ENCODE data around the gene EDARADD. TPM values are rescaled to one million over a fixed set of nuclear protein-coding genes. Genes with fewer than 3 reads are reported as not detected.

Gene EDARADD
- total RNA-seq, 1 experiment from 2014 or later, result 0.65 TPM

DNA sequence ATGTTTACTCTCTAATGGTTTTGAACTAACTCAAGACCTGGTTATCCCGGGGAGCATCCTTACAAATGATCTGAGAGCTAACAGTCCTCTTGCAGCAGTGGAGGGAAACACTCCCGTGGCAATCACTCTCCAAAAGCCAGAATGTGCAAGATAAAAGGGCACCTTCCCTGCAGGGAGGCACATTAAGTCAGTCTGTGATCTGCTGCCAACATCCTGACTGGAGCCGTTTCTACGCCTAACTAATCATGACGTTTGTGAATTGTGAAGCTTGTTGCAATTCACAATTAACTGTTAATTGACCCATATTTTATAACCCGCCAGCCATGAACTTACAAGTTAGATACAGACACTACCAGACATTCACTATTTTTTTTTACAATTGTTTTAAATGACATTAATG, 77.6 kb downstream of the EDARADD start:
- no TSS peak for BruUV-seq (replicated peaks)
- TF ChIP-seq, protein P1, sequence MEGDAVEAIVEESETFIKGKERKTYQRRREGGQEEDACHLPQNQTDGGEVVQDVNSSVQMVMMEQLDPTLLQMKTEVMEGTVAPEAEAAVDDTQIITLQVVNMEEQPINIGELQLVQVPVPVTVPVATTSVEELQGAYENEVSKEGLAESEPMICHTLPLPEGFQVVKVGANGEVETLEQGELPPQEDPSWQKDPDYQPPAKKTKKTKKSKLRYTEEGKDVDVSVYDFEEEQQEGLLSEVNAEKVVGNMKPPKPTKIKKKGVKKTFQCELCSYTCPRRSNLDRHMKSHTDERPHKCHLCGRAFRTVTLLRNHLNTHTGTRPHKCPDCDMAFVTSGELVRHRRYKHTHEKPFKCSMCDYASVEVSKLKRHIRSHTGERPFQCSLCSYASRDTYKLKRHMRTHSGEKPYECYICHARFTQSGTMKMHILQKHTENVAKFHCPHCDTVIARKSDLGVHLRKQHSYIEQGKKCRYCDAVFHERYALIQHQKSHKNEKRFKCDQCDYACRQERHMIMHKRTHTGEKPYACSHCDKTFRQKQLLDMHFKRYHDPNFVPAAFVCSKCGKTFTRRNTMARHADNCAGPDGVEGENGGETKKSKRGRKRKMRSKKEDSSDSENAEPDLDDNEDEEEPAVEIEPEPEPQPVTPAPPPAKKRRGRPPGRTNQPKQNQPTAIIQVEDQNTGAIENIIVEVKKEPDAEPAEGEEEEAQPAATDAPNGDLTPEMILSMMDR (IDR thresholded peaks at IDR 0.05; ENCODE audit: unreplicated experiment), result no peak
- DNase-seq (ENCODE audit: unreplicated experiment), result no peak
- Mint-ChIP-seq H3K4me1 (ENCODE audit: insufficient read depth, unreplicated experiment) (peaks cover under 1% of the 10 kb centered on the region), H3K27ac (ENCODE audit: low read depth, unreplicated experiment) (no peak overlapping the region), H3K36me3 (ENCODE audit: insufficient read depth, unreplicated experiment) (no peaks in the 10 kb centered on the region), H3K9me3 (ENCODE audit: unreplicated experiment) (no peaks in the 10 kb centered on the region), H3K4me3 (ENCODE audit: unreplicated experiment) (no peak overlapping the region), H3K27me3 (ENCODE audit: insufficient read depth, unreplicated experiment) (no peaks in the 10 kb centered on the region)
- ChIA-PET POLR2A (interaction anchor here (0.6 to 0.7 kb wide), 2 partner anchors 20 to 276 kb away, joined by 3 to 4 read pairs; no protein-coding TSS in a partner anchor), CTCF (interaction anchor here (1.0 to 2.6 kb wide), 2 partner anchors 11 to 18 kb away, joined by 4 to 12 read pairs; no protein-coding TSS in a partner anchor)
- intact Hi-C loops (cut with micrococcal nuclease), result no loop called here

DNA sequence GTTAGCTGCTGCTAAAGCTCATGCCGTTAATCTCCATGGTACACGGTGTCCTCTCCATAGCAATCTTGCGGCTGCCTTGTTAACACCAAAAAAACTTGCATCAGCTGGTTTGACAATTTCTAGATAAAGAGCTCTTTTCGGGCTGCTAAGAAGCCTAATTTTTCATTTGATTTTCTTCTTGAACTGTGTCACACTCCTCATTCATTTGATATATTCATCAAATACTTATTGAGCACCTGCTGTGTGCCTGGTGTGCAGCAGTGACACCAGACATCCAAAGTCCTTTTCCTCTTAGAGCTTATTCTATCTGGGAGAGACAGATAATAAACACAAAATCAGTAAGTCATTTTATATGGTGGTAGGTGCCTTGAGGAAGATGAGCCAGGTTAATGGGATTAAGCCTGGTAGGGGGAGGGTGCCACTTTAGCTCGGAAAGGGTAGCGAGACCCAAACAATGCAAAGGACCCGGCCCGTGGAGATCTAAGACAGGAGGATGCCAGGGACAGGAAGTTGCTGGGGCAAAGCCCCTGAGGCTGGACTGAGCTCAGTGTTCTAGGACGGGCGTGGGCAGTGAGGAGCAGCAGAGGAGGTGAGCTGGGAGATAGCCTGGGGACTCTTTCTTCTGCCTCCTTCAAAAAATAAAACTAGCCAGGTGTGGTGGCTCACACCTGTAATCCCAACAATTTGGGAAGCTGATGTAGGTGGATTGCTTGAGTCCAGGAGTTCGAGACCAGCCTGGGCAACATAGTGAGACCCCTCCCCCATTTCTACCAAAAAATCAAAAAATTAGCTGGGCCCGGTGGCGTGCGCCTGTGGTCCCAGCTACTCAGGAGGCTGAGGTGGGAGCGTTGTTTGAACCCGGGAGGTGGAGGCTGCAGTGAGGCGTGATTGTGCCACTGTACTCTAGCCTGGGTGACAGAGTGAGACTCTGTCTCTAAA, 79.0 kb downstream of the EDARADD start:
- ChIA-PET CTCF (interaction anchor here (0.6 to 2.6 kb wide), 9 partner anchors 9 to 367 kb away, joined by 3 to 12 read pairs (median 3); no protein-coding TSS in a partner anchor), POLR2A (interaction anchor here (0.6 to 1.2 kb wide), 3 partner anchors 191 to 362 kb away, joined by 3 read pairs; partner anchors contain the start of gene ERO1B)
- H3K36me3 Mint-ChIP-seq (ENCODE audit: insufficient read depth, unreplicated experiment), result no peaks in the 10 kb centered on the region
- intact Hi-C loops (cut with micrococcal nuclease), result no loop called here
- no peaks in the 10 kb centered on the region for H3K4me1 Mint-ChIP-seq (ENCODE audit: insufficient read depth, unreplicated experiment)
- H3K27me3 Mint-ChIP-seq (ENCODE audit: insufficient read depth, unreplicated experiment), result no peaks in the 10 kb centered on the region
- no peak for DNase-seq (ENCODE audit: unreplicated experiment)
- H3K9me3 Mint-ChIP-seq (ENCODE audit: unreplicated experiment), result no peaks in the 10 kb centered on the region
- no peak overlapping the region for H3K4me3 Mint-ChIP-seq (ENCODE audit: unreplicated experiment)
- no TSS peak for BruUV-seq (replicated peaks)
- TF ChIP-seq, protein P1 (IDR thresholded peaks at IDR 0.05; ENCODE audit: unreplicated experiment), result no peak
- H3K27ac Mint-ChIP-seq (ENCODE audit: low read depth, unreplicated experiment), result no peak overlapping the region

DNA sequence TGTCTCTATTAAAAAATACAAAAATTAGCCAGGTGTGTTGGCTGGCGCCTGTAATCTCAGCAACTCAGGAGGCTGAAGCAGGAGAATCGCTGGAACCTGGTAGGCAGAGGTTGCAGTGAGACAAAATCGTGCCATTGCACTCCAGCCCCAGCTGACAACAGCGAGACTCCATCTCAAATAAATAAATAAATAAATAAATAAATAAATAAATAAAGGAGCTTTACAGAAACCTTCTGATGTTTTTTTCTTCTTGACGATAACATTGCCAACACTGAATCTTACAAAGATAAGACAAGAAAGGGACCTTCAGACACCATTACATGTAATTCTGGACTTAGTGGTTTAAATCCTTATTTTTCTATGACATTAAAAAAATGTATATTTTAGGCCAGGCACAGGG, 81.9 kb downstream of the EDARADD start:
- Mint-ChIP-seq H3K4me1 (ENCODE audit: insufficient read depth, unreplicated experiment) (no peaks in the 10 kb centered on the region), H3K9me3 (ENCODE audit: unreplicated experiment) (no peaks in the 10 kb centered on the region), H3K27ac (ENCODE audit: low read depth, unreplicated experiment) (no peak overlapping the region), H3K36me3 (ENCODE audit: insufficient read depth, unreplicated experiment) (no peaks in the 10 kb centered on the region), H3K27me3 (ENCODE audit: insufficient read depth, unreplicated experiment) (no peaks in the 10 kb centered on the region), H3K4me3 (ENCODE audit: unreplicated experiment) (no peak overlapping the region)
- TF ChIP-seq, protein P1 (IDR thresholded peaks at IDR 0.05; ENCODE audit: unreplicated experiment), result no peak
- DNase-seq (ENCODE audit: unreplicated experiment), result no peak
- intact Hi-C loops (cut with micrococcal nuclease), result no loop called here
- no TSS peak for BruUV-seq (replicated peaks)
- ChIA-PET CTCF (interaction anchor here (0.6 to 1.8 kb wide), 8 partner anchors 10 to 369 kb away, joined by 3 to 6 read pairs (median 3); no protein-coding TSS in a partner anchor), POLR2A (interaction anchor here (0.6 to 0.7 kb wide), 2 partner anchors 14 to 342 kb away, joined by 3 to 4 read pairs; no protein-coding TSS in a partner anchor)

DNA sequence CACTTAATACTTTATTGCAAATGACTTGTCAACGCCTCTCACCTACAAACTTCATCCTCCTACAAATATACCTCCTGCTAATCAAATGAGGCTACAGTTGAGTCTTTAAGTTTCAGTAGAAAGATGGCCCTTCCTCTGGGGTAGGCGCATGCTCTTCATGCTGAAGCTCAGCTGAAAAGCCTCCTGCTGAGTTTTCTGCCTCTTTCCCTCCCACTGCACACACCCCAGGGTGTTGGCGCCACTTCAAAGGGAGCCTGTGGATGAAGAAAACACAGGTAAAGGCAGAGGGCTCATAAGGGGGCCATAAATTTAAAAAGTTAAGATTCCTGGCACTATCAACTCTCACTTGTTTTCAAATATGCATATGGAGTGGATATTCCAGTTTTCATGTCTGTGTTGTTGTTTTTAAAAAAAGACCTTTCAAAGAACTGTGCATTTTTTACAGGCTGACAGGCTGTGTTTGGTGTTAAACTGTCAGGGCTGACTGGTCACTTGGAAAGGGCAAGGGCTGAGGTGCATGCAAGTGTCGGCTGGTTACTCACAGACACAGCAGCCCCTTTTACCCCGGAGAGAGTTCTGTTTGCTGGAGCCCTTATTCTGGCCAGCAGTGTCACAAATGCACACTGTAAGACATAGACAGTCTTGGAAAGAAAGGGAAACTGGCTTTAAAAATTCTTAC, 86.8 kb downstream of the EDARADD start:
- BruUV-seq (replicated peaks), result no TSS peak
- Mint-ChIP-seq H3K27ac (ENCODE audit: low read depth, unreplicated experiment) (no peak overlapping the region), H3K4me3 (ENCODE audit: unreplicated experiment) (no peak overlapping the region), H3K36me3 (ENCODE audit: insufficient read depth, unreplicated experiment) (no peaks in the 10 kb centered on the region), H3K4me1 (ENCODE audit: insufficient read depth, unreplicated experiment) (no peaks in the 10 kb centered on the region), H3K27me3 (ENCODE audit: insufficient read depth, unreplicated experiment) (no peaks in the 10 kb centered on the region), H3K9me3 (ENCODE audit: unreplicated experiment) (no peaks in the 10 kb centered on the region)
- ChIA-PET CTCF (interaction anchor here (0.6 to 1.5 kb wide), 3 partner anchors 12 to 733 kb away, joined by 3 to 4 read pairs (median 3); no protein-coding TSS in a partner anchor), POLR2A (no interaction called here)
- TF ChIP-seq, protein P1 (IDR thresholded peaks at IDR 0.05; ENCODE audit: unreplicated experiment), result no peak
- intact Hi-C loops (cut with micrococcal nuclease), result no loop called here
- DNase-seq (ENCODE audit: unreplicated experiment), result no peak

Data from MCF 10A (cell line).